C4-2B (cell line): ENCODE measurements around the gene C17orf114.

Source experiments
- CTCF ChIP-seq: fragments of 450-650 bp; conservative IDR thresholded peaks from 2 replicates; pipeline ENCODE4 v1.5.1; 2017; ENCODE audit warnings: mild to moderate bottlenecking
- ZFX ChIP-seq: fragments of 450-650 bp; IDR thresholded peaks from 2 replicates; pipeline ENCODE4 v1.6.1; 2017

- TF ChIP-seq CTCF (no peak), ZFX (no peak)
Measured at GRCh38 chr17:4759776-4760236, 42.3 kb downstream of the C17orf114 start.
